ENCODE measurements around the gene GPX1. TPM values are rescaled to one million over a fixed set of nuclear protein-coding genes. Genes with fewer than 3 reads are reported as not detected.
"Not testable (repeated sequence)": the region's sequence is repeated elsewhere in the genome, so short reads cannot be mapped to it uniquely, and the experiment has no call there.

Gene GPX1
- total and polyA plus RNA-seq, 2 of the 8 experiments (the other 6 are each of a cell fraction or from before 2014, with no cell fraction given) = 250 to 757 TPM

DNA sequence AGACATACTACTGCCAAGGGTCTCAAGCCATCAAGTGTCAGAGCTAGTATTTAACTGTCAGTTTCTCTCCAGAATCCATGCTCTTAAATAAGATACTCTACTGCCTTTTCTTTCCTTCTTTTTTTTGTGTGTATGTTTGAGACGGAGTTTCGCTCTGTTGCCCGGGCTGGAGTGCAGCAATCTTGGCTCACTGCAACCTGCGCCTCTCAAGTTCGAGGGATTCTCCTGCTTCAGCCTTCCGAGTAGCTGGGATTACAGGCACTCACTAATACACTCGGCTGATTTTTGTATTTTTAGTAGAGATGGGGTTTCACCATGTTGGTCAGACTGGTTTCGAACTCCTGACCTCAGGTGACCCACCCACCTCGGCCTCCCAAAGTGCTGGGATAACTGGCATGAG, 47.4 kb upstream of the GPX1 start:
- H3K23ac ChIP-seq (ENCODE audit: insufficient read length); FAIRE-seq; H3K14ac ChIP-seq (ENCODE audit: insufficient read length); H4K5ac ChIP-seq (ENCODE audit: insufficient read length, low read depth, low read length); H3K56ac ChIP-seq (replicated peaks; ENCODE audit: insufficient read length, low read depth, low read length); H4K8ac ChIP-seq (ENCODE audit: extremely low read depth, insufficient read depth, low read length); H3K4me1 ChIP-seq (replicated peaks in 1 of 4; ENCODE audit: control insufficient read depth in 3 of 4, insufficient read depth in 4 of 4, low read length in 3 of 4); H2BK15ac ChIP-seq (ENCODE audit: low read length); H3K18ac ChIP-seq (ENCODE audit: extremely low read depth, low read length); H3K23me2 ChIP-seq (ENCODE audit: low read depth, low read length); H3K27ac ChIP-seq (ENCODE audit: low read depth, low read length); H3K4me3 ChIP-seq (ENCODE audit: extremely low read depth in 1 of 4, insufficient read depth in 2 of 4, low read depth in 3 of 4, low read length in 4 of 4); H3K36me3 ChIP-seq (ENCODE audit: control insufficient read depth in 2 of 4, insufficient read depth in 4 of 4, low read length in 3 of 4); H4K91ac ChIP-seq (replicated peaks; ENCODE audit: insufficient read length, low read length); H3K9me3 ChIP-seq (ENCODE audit: insufficient read depth in 2 of 2, low read depth in 1 of 2, low read length in 1 of 2); H3K27me3 ChIP-seq (replicated peaks in 1 of 4; ENCODE audit: control insufficient read depth in 3 of 4, extremely low read depth in 1 of 4, insufficient read depth in 3 of 4, low read length in 3 of 4); H2BK5ac ChIP-seq (ENCODE audit: low read depth, low read length); H2BK120ac ChIP-seq (replicated peaks; ENCODE audit: low read depth, low read length); H3K4ac ChIP-seq (replicated peaks; ENCODE audit: insufficient read length, low read depth, low read length); H2BK20ac ChIP-seq (ENCODE audit: low read length); CTCF ChIA-PET (ENCODE audit: partially characterized antibody); H3K9ac ChIP-seq (replicated peaks in 1 of 4; ENCODE audit: extremely low read depth in 1 of 4, low read depth in 3 of 4, low read length in 3 of 4); H3K4me2 ChIP-seq (ENCODE audit: insufficient read depth in 1 of 2, low read depth in 2 of 2, low read length in 2 of 2); DNase-seq (ENCODE audit: low read depth in 1 of 2, low spot score in 2 of 2); H2AFZ ChIP-seq (ENCODE audit: low read length); H2BK12ac ChIP-seq (ENCODE audit: low read depth, low read length); H2AK5ac ChIP-seq (ENCODE audit: low read depth, low read length): not testable (repeated sequence)
- Histone ChIP-seq H4K20me1 (replicated peaks in 1 of 2; ENCODE audit: control insufficient read depth in 1 of 2, insufficient read depth in 2 of 2, low read length in 2 of 2) (peaks cover 21 to 23% of the 10 kb centered on the region in 2 experiments), H3K79me2 (ENCODE audit: control insufficient read depth in 1 of 2, insufficient read depth in 2 of 2, low read length in 2 of 2) (peaks cover 46 to 98% of the 10 kb centered on the region in 2 experiments), H3K79me1 (ENCODE audit: low read depth, low read length) (peaks cover 13% of the 10 kb centered on the region)
- 89% methylated on average over 9 of the region's 9 CpGs; no CpG with 5 or more reads in 1 of the 2 experiments for WGBS, 2 experiments (ENCODE audit: extremely low coverage in 1 of 2, insufficient coverage in 1 of 2, insufficient read length in 1 of 2, insufficient replicate concordance in 2 of 2, low coverage in 1 of 2, low lambda C conversion rate in 2 of 2, missing lambda C conversion rate in 1 of 2)
- POLR2A ChIA-PET (ENCODE audit: partially characterized antibody) = interaction anchor here (0.6 to 1.2 kb wide), 3 partner anchors 10 to 209 kb away, joined by 3 to 8 read pairs (median 5); partner anchors contain the start of gene GPX1
